Mesothelial cell of epicardium (in vitro differentiated cells): ENCODE results near the gene DHRS3. TPM values are rescaled to one million over a fixed set of nuclear protein-coding genes. Genes with fewer than 3 reads are reported as not detected.
A peak's percentile ranks its signal among the peaks of the same experiment; 100 is the strongest.

Source experiments
- DNase-seq, 2 experiments: peaks; one replicate each; pipeline ENCODE4 v3.0.0; 2021; ENCODE audit warnings: low spot score in 2 of 2; ENCODE audit not compliant: unreplicated experiment in 2 of 2
- H3K27ac Mint-ChIP-seq: 2 replicates; pipeline ENCODE4 v1.8.0; 2021; ENCODE audit warnings: mixed read lengths
- H3K27me3 Mint-ChIP-seq: 2 replicates; pipeline ENCODE4 v1.8.0; 2021; ENCODE audit warnings: low read depth, mixed read lengths
- H3K36me3 Mint-ChIP-seq: 2 replicates; pipeline ENCODE4 v1.8.0; 2021; ENCODE audit warnings: mixed read lengths
- H3K4me1 Mint-ChIP-seq: 2 replicates; pipeline ENCODE4 v1.8.0; 2021; ENCODE audit warnings: mixed read lengths
- H3K4me3 Mint-ChIP-seq: 2 replicates; pipeline ENCODE4 v1.8.0; 2021; ENCODE audit warnings: mild to moderate bottlenecking, moderate library complexity, mixed read lengths
- H3K9me3 Mint-ChIP-seq: 2 replicates; pipeline ENCODE4 v1.8.0; 2021; ENCODE audit warnings: mixed read lengths
- total RNA-seq: library from RNA; stranded (reverse); gene quantifications from 3 replicates; pipeline ENCODE4 v1.2.1, GENCODE V29; 2021
- TF ChIP-seq, protein P1 (sequence below): fragments of 200-600 bp; sonication (generic); IDR thresholded peaks from one replicate; pipeline ENCODE4 v1.5.0; 2021; ENCODE audit warnings: antibody characterized with exemption; ENCODE audit not compliant: unreplicated experiment

The DHRS3 gene
- total RNA-seq, 1 donor from 2014 or later, result 1,086 TPM

DNA sequence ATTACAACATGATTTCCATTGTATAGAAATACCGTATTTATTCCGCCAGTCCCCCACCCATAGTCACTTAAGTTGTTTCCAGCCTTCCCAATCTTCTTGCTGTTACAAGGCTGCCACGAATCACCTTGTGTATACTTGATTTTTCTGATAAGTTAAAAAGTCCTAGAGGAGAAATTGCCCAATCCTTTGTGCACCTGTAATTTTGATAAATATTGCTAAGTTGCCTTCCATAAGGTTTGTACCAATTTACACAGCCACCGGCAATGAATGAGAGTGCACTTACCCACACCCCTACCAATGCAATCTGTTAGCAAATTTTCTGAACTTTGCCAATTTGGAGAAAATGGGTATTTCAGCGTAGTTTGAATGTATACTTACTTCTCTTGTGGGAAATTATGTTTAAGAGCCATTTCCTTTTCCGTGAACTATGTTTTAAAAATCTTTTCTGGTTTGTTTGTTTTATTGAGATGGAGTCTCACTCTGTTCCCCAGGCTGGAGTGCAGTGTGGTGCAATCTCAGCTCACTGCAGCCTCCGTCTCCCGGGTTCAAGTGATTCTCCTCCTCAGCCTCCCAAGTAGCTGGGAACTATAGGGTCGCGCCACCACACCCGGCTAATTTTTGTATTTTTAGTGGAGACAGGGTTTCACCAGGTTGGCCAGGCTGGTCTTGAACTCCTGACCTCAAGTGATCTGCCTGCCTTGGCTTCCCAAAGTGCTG, 87.4 kb downstream of the DHRS3 start:
- peaks cover 15% of the 10 kb centered on the region for H3K9me3 Mint-ChIP-seq

DNA sequence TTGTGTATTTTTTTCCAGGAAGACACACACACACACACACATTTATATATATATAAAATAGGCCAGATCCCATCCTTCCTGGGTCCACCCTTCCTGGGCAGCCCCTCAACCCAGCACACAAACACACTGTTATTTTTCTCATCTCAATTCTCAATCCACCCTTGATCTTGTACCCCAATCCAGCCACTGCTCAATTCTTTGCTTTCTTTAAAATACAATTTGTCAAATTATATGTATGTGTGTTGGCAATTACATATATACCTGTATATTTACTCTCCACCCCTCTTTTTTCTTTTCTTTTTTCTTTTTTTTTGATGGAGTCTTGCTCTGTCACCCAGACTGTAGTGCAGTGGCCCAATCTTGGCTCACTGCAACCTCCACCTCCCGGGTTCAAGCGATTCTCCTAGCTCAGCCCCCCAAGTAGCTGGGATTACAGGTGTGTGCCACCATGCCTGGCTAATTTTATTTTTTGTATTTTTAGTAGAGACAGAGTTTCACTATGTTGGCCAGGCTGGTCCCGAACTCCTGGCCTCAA, 88.3 kb downstream of the DHRS3 start:
- H3K36me3 Mint-ChIP-seq, result peaks cover 13% of the 10 kb centered on the region
- H3K9me3 Mint-ChIP-seq, result peaks cover 9% of the 10 kb centered on the region
- H3K4me1 Mint-ChIP-seq, result peaks cover 36% of the 10 kb centered on the region
- H3K27ac Mint-ChIP-seq, result peak overlapping the region; percentile 93
- H3K27me3 Mint-ChIP-seq, result no peaks in the 10 kb centered on the region
- DNase-seq, result no peak
- no peak overlapping the region for H3K4me3 Mint-ChIP-seq
- TF ChIP-seq, protein P1, sequence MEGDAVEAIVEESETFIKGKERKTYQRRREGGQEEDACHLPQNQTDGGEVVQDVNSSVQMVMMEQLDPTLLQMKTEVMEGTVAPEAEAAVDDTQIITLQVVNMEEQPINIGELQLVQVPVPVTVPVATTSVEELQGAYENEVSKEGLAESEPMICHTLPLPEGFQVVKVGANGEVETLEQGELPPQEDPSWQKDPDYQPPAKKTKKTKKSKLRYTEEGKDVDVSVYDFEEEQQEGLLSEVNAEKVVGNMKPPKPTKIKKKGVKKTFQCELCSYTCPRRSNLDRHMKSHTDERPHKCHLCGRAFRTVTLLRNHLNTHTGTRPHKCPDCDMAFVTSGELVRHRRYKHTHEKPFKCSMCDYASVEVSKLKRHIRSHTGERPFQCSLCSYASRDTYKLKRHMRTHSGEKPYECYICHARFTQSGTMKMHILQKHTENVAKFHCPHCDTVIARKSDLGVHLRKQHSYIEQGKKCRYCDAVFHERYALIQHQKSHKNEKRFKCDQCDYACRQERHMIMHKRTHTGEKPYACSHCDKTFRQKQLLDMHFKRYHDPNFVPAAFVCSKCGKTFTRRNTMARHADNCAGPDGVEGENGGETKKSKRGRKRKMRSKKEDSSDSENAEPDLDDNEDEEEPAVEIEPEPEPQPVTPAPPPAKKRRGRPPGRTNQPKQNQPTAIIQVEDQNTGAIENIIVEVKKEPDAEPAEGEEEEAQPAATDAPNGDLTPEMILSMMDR, result no peak

More for the DNA sequence above, 87.4 kb downstream of the DHRS3 start:
- Mint-ChIP-seq H3K4me3 (no peak overlapping the region), H3K4me1 (peaks cover 29% of the 10 kb centered on the region), H3K27ac (peak overlapping the region; percentile 93), H3K36me3 (peaks cover 18% of the 10 kb centered on the region), H3K27me3 (no peaks in the 10 kb centered on the region)
- TF ChIP-seq, protein P1, result no peak
- DNase-seq, result no peak

DNA sequence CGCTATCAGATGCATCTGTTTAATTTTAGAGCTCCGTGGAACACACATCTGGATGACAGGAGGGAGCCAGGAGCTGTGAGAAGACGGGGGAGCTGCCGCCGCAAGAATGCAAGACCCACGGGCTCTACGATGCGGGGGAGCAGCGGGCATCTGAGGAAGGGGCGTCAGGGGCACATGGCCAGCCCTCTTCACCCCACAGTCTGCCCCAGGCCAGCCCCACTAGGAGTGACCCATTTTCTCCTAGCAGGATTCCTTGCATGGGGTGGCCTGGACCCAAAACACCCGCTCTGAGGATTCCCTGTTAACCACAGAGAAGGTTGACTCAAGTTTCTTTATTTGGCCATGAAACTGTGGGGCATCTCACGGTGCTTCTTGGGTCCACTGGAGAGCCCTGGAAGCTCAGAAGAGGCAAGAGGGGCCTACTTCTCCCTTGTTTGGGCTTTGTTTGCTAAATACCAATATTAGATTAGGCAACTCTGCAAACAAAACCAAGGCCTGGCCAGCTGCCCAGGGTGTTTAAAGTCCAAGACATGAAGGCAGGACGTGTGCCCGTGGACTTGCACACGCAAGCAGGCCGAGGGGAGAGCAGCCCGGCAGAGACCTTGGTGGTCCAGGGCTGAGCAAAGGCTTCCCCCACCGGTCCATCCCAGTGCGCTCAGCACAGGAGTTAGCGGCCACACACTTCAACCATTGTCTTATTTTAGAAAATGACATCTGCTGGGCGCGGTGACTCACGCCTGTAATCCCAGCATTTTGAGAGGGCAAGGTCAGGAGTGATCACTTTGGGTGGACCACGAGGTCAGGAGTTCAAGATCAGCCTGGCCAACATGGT, 89.8 kb downstream of the DHRS3 start:
- peaks cover 9% of the 10 kb centered on the region for H3K36me3 Mint-ChIP-seq
- H3K4me3 Mint-ChIP-seq, result no peak overlapping the region
- H3K9me3 Mint-ChIP-seq, result peaks cover 3% of the 10 kb centered on the region
- H3K27me3 Mint-ChIP-seq, result no peaks in the 10 kb centered on the region
- peaks cover 36% of the 10 kb centered on the region for H3K4me1 Mint-ChIP-seq
- TF ChIP-seq, protein P1, result no peak
- DNase-seq, result no peak
- no peak overlapping the region for H3K27ac Mint-ChIP-seq

DNA sequence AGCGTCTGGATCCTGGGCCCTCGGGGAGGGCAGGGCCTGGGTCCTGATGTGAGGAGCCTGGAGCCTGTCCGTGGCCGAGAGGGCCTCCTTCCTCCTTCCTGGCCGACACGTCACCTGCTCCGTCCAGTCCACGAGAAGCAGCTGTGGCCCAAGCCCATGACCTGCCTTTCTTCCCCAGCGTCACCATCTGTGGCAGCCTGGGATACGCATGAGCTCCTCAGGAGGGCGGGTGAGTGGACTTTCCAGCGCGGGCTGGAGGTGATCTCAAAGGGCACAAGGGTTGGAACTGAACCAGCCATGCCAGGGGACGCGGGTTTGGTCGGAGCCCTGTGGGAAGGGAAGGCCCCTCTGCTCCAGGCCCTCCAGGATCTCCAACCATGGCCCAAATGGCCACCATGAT, 90.4 kb downstream of the DHRS3 start:
- H3K27me3 Mint-ChIP-seq, result no peaks in the 10 kb centered on the region
- H3K4me3 Mint-ChIP-seq, result no peak overlapping the region
- TF ChIP-seq, protein P1, result no peak
- peaks cover 7% of the 10 kb centered on the region for H3K36me3 Mint-ChIP-seq
- no peak for DNase-seq
- peaks cover 36% of the 10 kb centered on the region for H3K4me1 Mint-ChIP-seq
- no peaks in the 10 kb centered on the region for H3K9me3 Mint-ChIP-seq
- no peak overlapping the region for H3K27ac Mint-ChIP-seq

DNA sequence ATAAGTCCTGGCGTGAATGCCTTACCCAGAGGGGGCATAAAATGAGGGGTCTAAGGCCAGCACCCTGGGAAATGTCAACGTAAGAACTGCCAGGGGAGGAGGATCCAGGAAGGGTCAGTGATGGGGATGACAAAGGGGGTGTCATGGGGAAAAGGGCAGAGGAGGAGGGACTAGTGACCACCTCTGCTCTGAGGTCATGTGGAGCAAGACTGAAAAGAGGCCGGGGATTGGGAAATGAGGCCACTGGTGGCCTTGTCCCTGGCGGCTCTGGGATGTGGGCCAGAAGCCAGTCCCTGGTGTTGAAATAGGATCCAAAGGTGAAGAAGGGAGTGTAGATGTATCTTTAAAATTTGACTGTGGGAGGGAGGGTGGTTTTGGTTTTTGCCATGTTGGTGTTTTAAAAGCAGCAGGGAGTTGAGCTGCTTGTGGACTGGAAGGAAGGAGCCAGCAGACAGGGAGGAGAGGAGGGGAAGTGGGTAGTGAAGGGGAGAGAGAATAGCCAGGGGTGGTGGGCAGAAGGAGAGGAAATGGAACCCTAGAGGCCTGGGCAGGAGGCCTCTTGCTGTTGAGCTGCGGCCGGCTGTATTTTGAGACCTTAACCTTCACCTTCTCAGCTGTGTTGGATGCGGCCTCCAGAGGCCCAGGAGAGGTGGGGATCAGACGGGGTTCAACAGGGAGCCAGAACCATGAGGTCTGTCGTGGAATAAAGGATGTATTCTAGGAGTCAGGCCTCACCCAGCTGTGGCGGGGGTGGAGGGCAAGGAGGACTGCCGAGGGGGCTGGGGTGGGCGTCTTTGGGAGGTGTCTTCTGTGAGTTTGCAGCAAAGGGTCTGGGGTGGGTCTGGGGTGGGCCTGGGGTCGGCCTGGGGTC, 92.5 kb downstream of the DHRS3 start:
- no peaks in the 10 kb centered on the region for H3K27me3 Mint-ChIP-seq
- H3K4me3 Mint-ChIP-seq, result no peak overlapping the region
- H3K4me1 Mint-ChIP-seq, result peaks cover 31% of the 10 kb centered on the region
- DNase-seq, result no peak
- peak overlapping the region; percentile 96 for H3K27ac Mint-ChIP-seq
- H3K9me3 Mint-ChIP-seq, result no peaks in the 10 kb centered on the region
- TF ChIP-seq, protein P1, result no peak
- peaks cover 5% of the 10 kb centered on the region for H3K36me3 Mint-ChIP-seq
